B cell (primary cell): ENCODE results near the gene CYRIA. TPM values are rescaled to one million over a fixed set of nuclear protein-coding genes. Genes with fewer than 3 reads are reported as not detected.

Experiments
- ATAC-seq: fragments of 200-7000 bp; cut with Tn5 transposase; one replicate; pipeline ENCODE4 v1.10.0; 2021; ENCODE audit warnings: low read depth, mild to moderate bottlenecking, moderate number of reproducible peaks, moderate library complexity
- CTCF ChIA-PET: fragments of 350-600 bp; sonication (Branson Sonifier 250); formaldehyde crosslinking; loops from one replicate; lab custom pipeline; 2021; ENCODE audit warnings: antibody characterized with exemption, inconsistent platforms; lab: Charles Lee
- POLR2A ChIA-PET: fragments of 350-600 bp; sonication (Branson Sonifier 250); formaldehyde crosslinking; loops from one replicate; lab custom pipeline; 2021; ENCODE audit warnings: antibody characterized with exemption; lab: Charles Lee
- DNase-seq: peaks from one replicate; pipeline ENCODE4 v3.0.0; 2013
- H2AFZ ChIP-seq: 2 replicates; pipeline ENCODE4 v1.6.1; 2012; ENCODE audit warnings: mild to moderate bottlenecking, low read depth, low read length; ENCODE audit not compliant: insufficient read depth, poor library complexity, severe bottlenecking
- H3K27ac ChIP-seq, 2 donors: 1 replicate in 1 of 2; 2 replicates in 1 of 2; pipeline ENCODE4 v1.5.1; 2012 to 2013; ENCODE audit warnings: low read length in 2 of 2, mild to moderate bottlenecking in 2 of 2, moderate library complexity in 1 of 2
- H3K27me3 ChIP-seq, 4 experiments: fragments of 200-600 bp in 1 of 4; sonication (generic) in 1 of 4; replicated peaks in 1 of 4; 1 replicate in 2 of 4; 2 replicates in 2 of 4; pipeline versions ENCODE4 v1.6.1 to v1.7.0; 2013 to 2016; ENCODE audit warnings: low read length in 3 of 4, mild to moderate bottlenecking in 2 of 4, mixed read lengths in 1 of 4, moderate library complexity in 1 of 4; ENCODE audit not compliant: insufficient read depth in 4 of 4, control insufficient read depth in 3 of 4; ENCODE audit errors: control extremely low read depth in 1 of 4
- H3K36me3 ChIP-seq, 2 experiments: replicated peaks in 1 of 2; 1 replicate in 1 of 2; 2 replicates in 1 of 2; pipeline versions ENCODE4 v1.6.1 to v1.7.1; 2013; ENCODE audit warnings: low read length in 1 of 2; ENCODE audit not compliant: insufficient read depth in 2 of 2, control insufficient read depth in 1 of 2; ENCODE audit errors: control extremely low read depth in 1 of 2, extremely low read depth in 1 of 2
- H3K4me1 ChIP-seq, 2 donors: fragments of 200-600 bp in 1 of 2; sonication (generic) in 1 of 2; 1 replicate in 1 of 2; 2 replicates in 1 of 2; pipeline versions ENCODE4 v1.5.1 to v1.6.1; 2013 to 2017; ENCODE audit warnings: low read length in 2 of 2; ENCODE audit not compliant: control insufficient read depth in 2 of 2, insufficient read depth in 2 of 2
- H3K4me2 ChIP-seq: replicated peaks from 2 replicates; pipeline ENCODE3; 2012; ENCODE audit warnings: mild to moderate bottlenecking, low read depth, low read length; ENCODE audit not compliant: poor library complexity, severe bottlenecking
- H3K4me3 ChIP-seq, 5 experiments: fragments of 200-600 bp in 1 of 5; sonication (generic) in 1 of 5; 1 replicate in 3 of 5; 2 replicates in 2 of 5; pipeline versions ENCODE4 v1.5.1 to v1.7.0; 2011 to 2016; ENCODE audit warnings: low read length in 4 of 5, mild to moderate bottlenecking in 4 of 5, low read depth in 2 of 5, control low read depth in 1 of 5, moderate library complexity in 1 of 5; ENCODE audit not compliant: insufficient read depth in 1 of 5; ENCODE audit errors: control extremely low read depth in 1 of 5, extremely low read depth in 1 of 5
- H3K79me2 ChIP-seq: fragments of 200-600 bp; sonication (generic); one replicate; pipeline ENCODE4 v1.6.0; 2016; ENCODE audit warnings: low read length; ENCODE audit not compliant: control insufficient read depth, insufficient read depth
- H3K9ac ChIP-seq: fragments of 200-600 bp; sonication (generic); 2 replicates; pipeline ENCODE4 v1.6.1; 2017; ENCODE audit warnings: mild to moderate bottlenecking, low read length, moderate library complexity
- H3K9me3 ChIP-seq, 3 donors: one replicate each; pipeline versions ENCODE4 v1.6.1 to v1.7.1; 2013; ENCODE audit warnings: low read length in 2 of 3; ENCODE audit not compliant: control insufficient read depth in 2 of 3, insufficient read depth in 1 of 3; ENCODE audit errors: control extremely low read depth in 1 of 3
- H4K20me1 ChIP-seq: 2 replicates; pipeline ENCODE4 v1.6.0; 2012; ENCODE audit warnings: mild to moderate bottlenecking, low read length; ENCODE audit not compliant: insufficient read depth, control insufficient read depth, poor library complexity, severe bottlenecking
- H3K27ac Mint-ChIP-seq: one replicate; pipeline ENCODE4 v1.8.0; 2021; ENCODE audit warnings: mixed read lengths
- H3K27me3 Mint-ChIP-seq: one replicate; pipeline ENCODE4 v1.8.0; 2021; ENCODE audit warnings: mixed read lengths
- H3K4me1 Mint-ChIP-seq: one replicate; pipeline ENCODE4 v1.8.0; 2021; ENCODE audit warnings: mixed read lengths
- H3K4me3 Mint-ChIP-seq: one replicate; pipeline ENCODE4 v1.8.0; 2021; ENCODE audit warnings: mixed read lengths
- H3K9me3 Mint-ChIP-seq: one replicate; pipeline ENCODE4 v1.8.0; 2022; ENCODE audit warnings: mixed read lengths; ENCODE audit not compliant: insufficient read depth
- EZH2 ChIP-seq: IDR thresholded peaks from 2 replicates; pipeline ENCODE4 v1.6.1; 2012; ENCODE audit warnings: borderline replicate concordance, low read depth, mild to moderate bottlenecking, moderate library complexity, low read length; ENCODE audit not compliant: insufficient read depth, poor library complexity, severe bottlenecking
- WGBS: methylation state at CpG from one replicate; pipeline ENCODE4 v1.1.5; 2013; ENCODE audit warnings: missing lambda C conversion rate; ENCODE audit not compliant: insufficient coverage; 5-methylcytosine and 5-hydroxymethylcytosine counted together
- intact Hi-C: fragments of 100-400 bp; cut with micrococcal nuclease; formaldehyde crosslinking; loops from one replicate; pipeline ENCODE4 v1.10.0; 2022
- polyA plus RNA-seq: library from polyadenylated mRNA; depleted of rRNA; stranded (reverse); fragments of >200 nt; gene quantifications from 2 replicates; pipeline ENCODE4 v1.2.3, GENCODE V29; 2012
- total RNA-seq, 2 donors: library from RNA; stranded (reverse); fragments of 120-200 nt in 1 of 2; gene quantifications; 1 replicate in 1 of 2; 2 replicates in 1 of 2; pipeline versions ENCODE4 v1.2.3 to v1.2.4, GENCODE V29; 2013 to 2022
- TF ChIP-seq, protein P1 (sequence below): fragments of 200-600 bp; IDR thresholded peaks from one replicate; pipeline ENCODE4 v1.8.0; 2022; ENCODE audit warnings: antibody characterized with exemption, mild to moderate bottlenecking

CYRIA gene
- total and polyA plus RNA-seq, 2 donors (not counting 1 experiment from before 2014, with no cell fraction given): 16.8 to 58.8 TPM

DNA sequence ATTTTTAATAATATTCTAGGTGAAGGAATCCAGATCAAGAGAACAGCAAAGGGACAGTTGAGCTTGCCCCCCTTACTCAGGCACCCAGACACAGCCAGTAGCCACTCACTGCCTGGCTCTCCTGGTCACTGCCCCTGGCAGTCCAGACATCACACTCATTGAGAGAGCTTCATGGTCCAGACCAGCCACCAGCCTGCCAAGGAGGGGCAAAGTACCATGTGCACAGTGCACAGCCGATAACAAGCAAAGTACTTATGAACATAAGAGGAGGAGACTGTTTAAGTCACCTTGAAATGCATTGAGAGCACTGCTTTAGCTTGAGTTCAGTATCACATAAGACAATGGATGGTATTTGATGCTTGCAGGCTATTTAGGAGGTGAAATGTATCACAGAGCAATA lies 21.6 kb upstream of the CYRIA start:
- no peak overlapping the region for H3K27ac Mint-ChIP-seq

DNA sequence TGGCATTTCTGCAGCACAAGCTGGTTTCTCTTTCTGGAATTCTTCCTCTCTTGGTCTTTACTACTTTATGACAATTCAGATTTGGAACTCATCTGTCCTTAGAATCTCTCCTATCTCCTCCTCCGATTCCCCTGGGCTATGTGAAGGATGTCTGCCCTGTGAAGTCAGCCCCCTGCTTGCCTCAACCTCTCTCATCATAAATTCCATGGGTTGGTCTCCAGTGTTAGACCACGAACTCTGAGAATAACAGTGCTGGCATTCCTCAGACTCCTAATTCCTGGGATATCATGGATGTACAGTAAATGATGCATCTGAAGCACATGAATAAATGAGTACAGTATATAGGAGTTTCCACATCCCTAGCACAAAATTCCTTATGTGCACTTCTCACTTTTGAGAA lies 21.0 kb upstream of the CYRIA start:
- no CpG with 5 or more reads among the region's 2 CpGs for WGBS
- POLR2A ChIA-PET: no interaction called here

More for the DNA sequence above, 21.6 kb upstream of the CYRIA start:
- Histone ChIP-seq H3K9me3 (no peaks in the 10 kb centered on the region), H3K4me3 (no peak overlapping the region), H2AFZ (no peak overlapping the region), H3K27me3 (no peaks in the 10 kb centered on the region), H4K20me1 (no peaks in the 10 kb centered on the region), H3K4me2 (no peak overlapping the region), H3K4me1 (peaks cover 13 to 19% of the 10 kb centered on the region in 2 donors), H3K9ac (no peak overlapping the region), H3K27ac (no peak overlapping the region), H3K79me2 (no peaks in the 10 kb centered on the region), H3K36me3 (no peaks in the 10 kb centered on the region)
- ATAC-seq (no peak), DNase-seq (no peak)
- POLR2A ChIA-PET: no interaction called here
- Mint-ChIP-seq H3K27me3 (no peaks in the 10 kb centered on the region), H3K9me3 (no peaks in the 10 kb centered on the region), H3K4me1 (peaks cover 33% of the 10 kb centered on the region), H3K4me3 (no peak overlapping the region)
- intact Hi-C loops: loop anchor here (5.0 kb wide), 1 partner anchor 35 kb away; no protein-coding TSS in a partner anchor
- TF ChIP-seq EZH2: no peak
- TF ChIP-seq, protein P1, sequence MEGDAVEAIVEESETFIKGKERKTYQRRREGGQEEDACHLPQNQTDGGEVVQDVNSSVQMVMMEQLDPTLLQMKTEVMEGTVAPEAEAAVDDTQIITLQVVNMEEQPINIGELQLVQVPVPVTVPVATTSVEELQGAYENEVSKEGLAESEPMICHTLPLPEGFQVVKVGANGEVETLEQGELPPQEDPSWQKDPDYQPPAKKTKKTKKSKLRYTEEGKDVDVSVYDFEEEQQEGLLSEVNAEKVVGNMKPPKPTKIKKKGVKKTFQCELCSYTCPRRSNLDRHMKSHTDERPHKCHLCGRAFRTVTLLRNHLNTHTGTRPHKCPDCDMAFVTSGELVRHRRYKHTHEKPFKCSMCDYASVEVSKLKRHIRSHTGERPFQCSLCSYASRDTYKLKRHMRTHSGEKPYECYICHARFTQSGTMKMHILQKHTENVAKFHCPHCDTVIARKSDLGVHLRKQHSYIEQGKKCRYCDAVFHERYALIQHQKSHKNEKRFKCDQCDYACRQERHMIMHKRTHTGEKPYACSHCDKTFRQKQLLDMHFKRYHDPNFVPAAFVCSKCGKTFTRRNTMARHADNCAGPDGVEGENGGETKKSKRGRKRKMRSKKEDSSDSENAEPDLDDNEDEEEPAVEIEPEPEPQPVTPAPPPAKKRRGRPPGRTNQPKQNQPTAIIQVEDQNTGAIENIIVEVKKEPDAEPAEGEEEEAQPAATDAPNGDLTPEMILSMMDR: no peak
- CTCF ChIA-PET: interaction anchor here (1.6 kb wide), 1 partner anchor 70 kb away, joined by 5 read pairs; no protein-coding TSS in a partner anchor
- WGBS: no CpG with 5 or more reads among the region's 1 CpG

More for the DNA sequence above, 21.0 kb upstream of the CYRIA start:
- Histone ChIP-seq H3K27ac (no peak overlapping the region), H3K4me3 (no peak overlapping the region), H4K20me1 (no peaks in the 10 kb centered on the region), H3K4me1 (peaks cover 13 to 19% of the 10 kb centered on the region in 2 donors), H3K36me3 (no peaks in the 10 kb centered on the region), H3K79me2 (no peaks in the 10 kb centered on the region), H2AFZ (no peak overlapping the region), H3K4me2 (no peak overlapping the region), H3K27me3 (no peaks in the 10 kb centered on the region), H3K9me3 (no peaks in the 10 kb centered on the region), H3K9ac (no peak overlapping the region)
- no peak for TF ChIP-seq EZH2
- TF ChIP-seq, protein P1: no peak
- CTCF ChIA-PET: no interaction called here
- Mint-ChIP-seq H3K27me3 (no peaks in the 10 kb centered on the region), H3K27ac (no peak overlapping the region), H3K9me3 (no peaks in the 10 kb centered on the region), H3K4me3 (no peak overlapping the region), H3K4me1 (peaks cover 33% of the 10 kb centered on the region)
- no peak for ATAC-seq
- no peak for DNase-seq
- intact Hi-C loops: loop anchor here (5.0 kb wide), 1 partner anchor 34 kb away; no protein-coding TSS in a partner anchor
